ENCODE data around the gene LRMDA. TPM values are rescaled to one million over a fixed set of nuclear protein-coding genes. Genes with fewer than 3 reads are reported as not detected.

The LRMDA gene
- total RNA-seq, 2 donors from 2014 or later: 12.2 to 25.4 TPM

DNA sequence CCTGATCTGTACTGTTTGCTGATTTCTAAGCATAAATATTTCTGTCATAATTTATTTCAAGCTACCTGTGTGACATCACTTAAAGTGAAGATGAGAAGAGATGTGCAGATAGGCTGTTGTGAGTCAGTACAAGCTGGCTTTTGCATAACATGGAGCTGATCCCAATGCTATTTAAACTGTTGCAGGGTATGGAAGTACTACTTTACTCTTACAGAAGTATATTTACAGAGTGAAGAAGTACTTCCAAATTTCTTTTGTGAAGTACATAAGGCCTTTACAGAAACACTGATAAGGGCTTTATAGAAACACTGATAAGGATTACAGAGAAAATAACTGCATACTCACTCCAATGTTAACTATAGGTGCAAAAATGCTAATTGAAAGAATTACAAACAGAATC lies 911.6 kb downstream of the LRMDA start:
- no peak overlapping the region for H3K4me3 ChIP-seq
- H3K27me3 ChIP-seq: no peaks in the 10 kb centered on the region
- TF ChIP-seq, protein P1, sequence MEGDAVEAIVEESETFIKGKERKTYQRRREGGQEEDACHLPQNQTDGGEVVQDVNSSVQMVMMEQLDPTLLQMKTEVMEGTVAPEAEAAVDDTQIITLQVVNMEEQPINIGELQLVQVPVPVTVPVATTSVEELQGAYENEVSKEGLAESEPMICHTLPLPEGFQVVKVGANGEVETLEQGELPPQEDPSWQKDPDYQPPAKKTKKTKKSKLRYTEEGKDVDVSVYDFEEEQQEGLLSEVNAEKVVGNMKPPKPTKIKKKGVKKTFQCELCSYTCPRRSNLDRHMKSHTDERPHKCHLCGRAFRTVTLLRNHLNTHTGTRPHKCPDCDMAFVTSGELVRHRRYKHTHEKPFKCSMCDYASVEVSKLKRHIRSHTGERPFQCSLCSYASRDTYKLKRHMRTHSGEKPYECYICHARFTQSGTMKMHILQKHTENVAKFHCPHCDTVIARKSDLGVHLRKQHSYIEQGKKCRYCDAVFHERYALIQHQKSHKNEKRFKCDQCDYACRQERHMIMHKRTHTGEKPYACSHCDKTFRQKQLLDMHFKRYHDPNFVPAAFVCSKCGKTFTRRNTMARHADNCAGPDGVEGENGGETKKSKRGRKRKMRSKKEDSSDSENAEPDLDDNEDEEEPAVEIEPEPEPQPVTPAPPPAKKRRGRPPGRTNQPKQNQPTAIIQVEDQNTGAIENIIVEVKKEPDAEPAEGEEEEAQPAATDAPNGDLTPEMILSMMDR (IDR thresholded peaks at IDR 0.05): no peak
- no peak for TF ChIP-seq POLR2A (IDR thresholded peaks at IDR 0.05)
- no peaks in the 10 kb centered on the region for H3K4me1 ChIP-seq
- H3K27ac ChIP-seq: no peak overlapping the region
- H3K36me3 ChIP-seq (replicated peaks in 1 of 2; ENCODE audit: insufficient read depth in 1 of 2, low read depth in 2 of 2): no peaks in the 10 kb centered on the region
- DNase-seq (no peak), ATAC-seq (no peak)
- intact Hi-C loops (cut with DNase I): no loop called here
- no peaks in the 10 kb centered on the region for H3K9me3 ChIP-seq

DNA sequence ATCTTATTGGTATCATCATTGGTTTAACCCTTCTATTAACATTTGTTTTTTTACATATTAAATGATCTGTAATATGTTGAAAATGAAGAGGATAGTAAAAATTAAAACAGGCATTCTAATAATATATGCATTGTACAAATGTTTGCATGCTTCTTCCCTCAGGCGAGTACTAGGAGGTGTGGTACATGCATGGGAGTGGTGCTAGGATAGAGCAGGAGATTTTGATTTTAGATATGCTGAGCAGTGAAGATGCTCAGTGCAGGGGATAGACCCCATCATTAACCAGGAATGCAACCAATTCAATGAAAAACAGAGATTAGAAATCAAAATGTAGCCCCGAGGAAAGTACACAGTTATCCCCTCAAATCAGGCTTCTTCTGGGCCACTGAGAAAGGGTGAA lies 916.4 kb downstream of the LRMDA start:
- no peak overlapping the region for H3K4me3 ChIP-seq
- no peak for DNase-seq
- no peak for ATAC-seq

DNA sequence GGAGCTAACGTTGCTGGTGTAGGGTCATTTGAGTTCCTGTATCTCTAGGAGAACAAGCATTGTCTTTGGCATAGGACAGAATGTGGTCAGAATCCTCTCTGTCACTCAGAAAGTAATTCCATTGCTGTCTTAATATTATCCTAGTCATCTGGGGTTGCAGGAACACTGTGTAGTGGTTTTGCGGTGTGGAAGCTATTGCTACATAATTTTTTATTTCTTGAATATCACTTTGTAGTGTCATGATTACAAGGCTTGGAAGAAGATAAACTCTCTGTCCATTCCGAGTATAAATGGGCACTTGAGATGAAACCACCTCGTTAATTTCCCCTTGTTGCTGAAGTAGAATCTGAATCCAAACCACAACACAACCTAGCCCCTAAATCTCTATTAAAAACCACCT lies 919.2 kb downstream of the LRMDA start:
- no peak for ATAC-seq

More for the DNA sequence above, 916.4 kb downstream of the LRMDA start:
- Histone ChIP-seq H3K36me3 (replicated peaks in 1 of 2; ENCODE audit: insufficient read depth in 1 of 2, low read depth in 2 of 2) (no peaks in the 10 kb centered on the region), H3K27me3 (no peaks in the 10 kb centered on the region), H3K9me3 (no peaks in the 10 kb centered on the region), H3K4me1 (no peaks in the 10 kb centered on the region), H3K27ac (no peak overlapping the region)
- intact Hi-C loops (cut with DNase I): no loop called here
- TF ChIP-seq, protein P1 (IDR thresholded peaks at IDR 0.05): no peak
- no peak for TF ChIP-seq POLR2A (IDR thresholded peaks at IDR 0.05)
- 89 to 98% methylated on average over 2 of the region's 2 CpGs for whole genome bisulfite sequencing, 2 donors

DNA sequence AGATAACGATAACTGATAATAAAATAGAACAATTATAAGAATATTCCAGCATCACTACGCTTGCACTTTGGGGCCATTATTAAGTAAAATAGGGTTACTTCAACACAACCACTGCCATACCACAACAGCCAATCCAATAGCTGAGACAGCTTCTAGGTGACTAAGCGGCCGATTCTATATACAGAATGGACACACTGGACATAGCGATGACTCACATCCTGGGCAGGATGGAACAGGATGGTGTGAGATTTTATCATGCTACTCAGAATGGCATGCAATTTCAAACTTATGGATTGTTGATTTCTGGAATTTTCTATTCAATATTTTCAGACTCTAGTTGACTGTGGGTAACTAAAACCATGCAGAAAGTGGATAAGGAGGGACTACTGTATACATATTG lies 920.9 kb downstream of the LRMDA start:
- H3K36me3 ChIP-seq (replicated peaks in 1 of 2; ENCODE audit: insufficient read depth in 1 of 2, low read depth in 2 of 2): no peaks in the 10 kb centered on the region
- H3K4me1 ChIP-seq: no peaks in the 10 kb centered on the region
- no peak for TF ChIP-seq POLR2A (IDR thresholded peaks at IDR 0.05)
- TF ChIP-seq, protein P1 (IDR thresholded peaks at IDR 0.05): no peak
- no peak for ATAC-seq
- WGBS, 2 donors: 92 to 94% methylated on average over 5 of the region's 5 CpGs
- intact Hi-C loops (cut with DNase I): no loop called here
- H3K4me3 ChIP-seq: no peak overlapping the region
- H3K9me3 ChIP-seq: no peaks in the 10 kb centered on the region
- H3K27ac ChIP-seq: no peak overlapping the region
- no peaks in the 10 kb centered on the region for H3K27me3 ChIP-seq
- no peak for DNase-seq

More for the DNA sequence above, 919.2 kb downstream of the LRMDA start:
- WGBS, 2 donors: 81 to 94% methylated on average over 4 of the region's 4 CpGs
- H3K27ac ChIP-seq: no peak overlapping the region
- H3K9me3 ChIP-seq: no peaks in the 10 kb centered on the region
- H3K4me1 ChIP-seq: no peaks in the 10 kb centered on the region
- intact Hi-C loops (cut with DNase I): no loop called here
- H3K36me3 ChIP-seq (replicated peaks in 1 of 2; ENCODE audit: insufficient read depth in 1 of 2, low read depth in 2 of 2): no peaks in the 10 kb centered on the region
- H3K4me3 ChIP-seq: no peak overlapping the region
- DNase-seq: no peak
- H3K27me3 ChIP-seq: no peaks in the 10 kb centered on the region
- TF ChIP-seq POLR2A (IDR thresholded peaks at IDR 0.05): no peak
- TF ChIP-seq, protein P1 (IDR thresholded peaks at IDR 0.05): no peak

DNA sequence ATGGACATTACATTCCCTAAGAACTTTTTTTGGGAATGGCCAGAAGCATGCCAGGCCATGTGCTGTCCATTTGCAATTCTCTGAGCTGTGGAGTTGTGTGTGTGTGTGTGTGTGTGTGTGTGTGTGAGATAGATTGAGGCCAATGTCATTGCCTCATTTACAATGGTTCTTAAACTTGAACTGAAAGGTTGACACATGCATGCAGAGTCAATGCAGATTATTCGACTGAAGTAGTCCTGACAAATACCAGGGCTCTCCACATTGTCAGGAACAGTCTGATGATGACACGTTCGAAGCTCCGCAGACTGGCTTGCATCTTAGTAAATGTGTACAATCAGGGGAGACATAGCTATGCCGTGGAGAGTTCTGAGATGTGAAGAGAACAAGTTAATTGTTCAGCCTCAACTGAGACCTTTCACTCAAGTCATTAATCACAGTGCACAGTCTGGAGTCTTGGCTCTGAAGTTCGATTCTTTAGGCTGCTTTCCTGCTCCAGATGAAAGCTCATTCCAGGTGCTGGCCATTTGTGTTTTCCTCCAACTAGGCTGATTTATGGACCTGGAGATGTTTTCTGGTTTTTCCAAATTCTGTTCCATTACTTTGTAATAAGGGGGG lies 921.9 kb downstream of the LRMDA start:
- Histone ChIP-seq H3K4me3 (no peak overlapping the region), H3K4me1 (no peaks in the 10 kb centered on the region), H3K27ac (no peak overlapping the region), H3K36me3 (replicated peaks in 1 of 2; ENCODE audit: insufficient read depth in 1 of 2, low read depth in 2 of 2) (no peaks in the 10 kb centered on the region), H3K9me3 (no peaks in the 10 kb centered on the region), H3K27me3 (no peaks in the 10 kb centered on the region)
- 76 to 82% methylated on average over 6 of the region's 6 CpGs for WGBS, 2 donors
- ATAC-seq (no peak), DNase-seq (no peak)
- intact Hi-C loops (cut with DNase I): no loop called here
- no peak for TF ChIP-seq POLR2A (IDR thresholded peaks at IDR 0.05)
- TF ChIP-seq, protein P1 (IDR thresholded peaks at IDR 0.05): no peak

Data from body of pancreas (tissue), 4 donors.